Testis (tissue), 2 donors: ENCODE results near the gene PXN.

ENCODE experiments used
- POLR2A ChIP-seq: fragments of 450-650 bp; IDR thresholded peaks from one replicate; pipeline ENCODE4 v1.6.1; 2017; ENCODE audit warnings: antibody characterized with exemption, mild to moderate bottlenecking, moderate library complexity
- TF ChIP-seq, protein P1 (sequence below), 3 experiments: fragments of 450-650 bp in 2 of 3; fragments of 200-600 bp in 1 of 3; sonication (generic) in 1 of 3; IDR thresholded peaks; one replicate each; pipeline ENCODE4 v1.5.1; 2016 to 2019; ENCODE audit warnings: antibody characterized with exemption in 3 of 3, mild to moderate bottlenecking in 2 of 3, moderate library complexity in 1 of 3

DNA sequence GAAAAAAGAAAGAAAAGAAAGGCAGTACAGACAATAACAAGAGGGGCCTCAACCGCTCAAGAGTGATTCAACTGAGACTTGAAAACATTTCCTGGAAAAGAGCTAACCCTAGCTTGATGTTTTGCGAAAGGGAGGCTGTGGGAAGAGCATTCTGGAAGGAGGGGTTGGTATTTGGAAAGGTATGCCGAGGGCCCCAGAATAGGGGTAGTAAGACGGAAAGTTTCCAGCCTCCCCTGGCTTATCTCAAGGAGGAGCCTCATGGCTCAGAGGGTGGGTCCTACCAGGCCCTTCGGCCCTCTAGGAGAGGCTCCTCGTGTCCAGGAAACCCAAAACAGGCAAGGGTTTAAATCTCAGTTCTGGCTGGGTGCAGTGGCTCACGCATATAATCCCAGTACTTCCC is 17.8 kb upstream of the PXN start:
- TF ChIP-seq, protein P1, sequence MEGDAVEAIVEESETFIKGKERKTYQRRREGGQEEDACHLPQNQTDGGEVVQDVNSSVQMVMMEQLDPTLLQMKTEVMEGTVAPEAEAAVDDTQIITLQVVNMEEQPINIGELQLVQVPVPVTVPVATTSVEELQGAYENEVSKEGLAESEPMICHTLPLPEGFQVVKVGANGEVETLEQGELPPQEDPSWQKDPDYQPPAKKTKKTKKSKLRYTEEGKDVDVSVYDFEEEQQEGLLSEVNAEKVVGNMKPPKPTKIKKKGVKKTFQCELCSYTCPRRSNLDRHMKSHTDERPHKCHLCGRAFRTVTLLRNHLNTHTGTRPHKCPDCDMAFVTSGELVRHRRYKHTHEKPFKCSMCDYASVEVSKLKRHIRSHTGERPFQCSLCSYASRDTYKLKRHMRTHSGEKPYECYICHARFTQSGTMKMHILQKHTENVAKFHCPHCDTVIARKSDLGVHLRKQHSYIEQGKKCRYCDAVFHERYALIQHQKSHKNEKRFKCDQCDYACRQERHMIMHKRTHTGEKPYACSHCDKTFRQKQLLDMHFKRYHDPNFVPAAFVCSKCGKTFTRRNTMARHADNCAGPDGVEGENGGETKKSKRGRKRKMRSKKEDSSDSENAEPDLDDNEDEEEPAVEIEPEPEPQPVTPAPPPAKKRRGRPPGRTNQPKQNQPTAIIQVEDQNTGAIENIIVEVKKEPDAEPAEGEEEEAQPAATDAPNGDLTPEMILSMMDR (IDR thresholded peaks at IDR 0.05) = no peak
- TF ChIP-seq POLR2A = no peak
